Lower leg skin (tissue), 4 donors: Measurements from ENCODE around the gene TMEM138. TPM values are rescaled to one million over a fixed set of nuclear protein-coding genes. Genes with fewer than 3 reads are reported as not detected.

Experiments
- DNase-seq, 2 donors: peaks; one replicate each; pipeline ENCODE4 v3.0.0-alpha.2; 2019; ENCODE audit warnings: low spot score in 2 of 2
- H3K4me3 ChIP-seq: fragments of 200-600 bp; sonication (generic); 2 replicates; pipeline ENCODE4 v1.5.1; 2017; ENCODE audit warnings: mild to moderate bottlenecking, low read depth; ENCODE audit not compliant: poor library complexity, severe bottlenecking
- POLR2A ChIP-seq, 2 donors: fragments of 450-650 bp; IDR thresholded peaks; one replicate each; pipeline ENCODE4 v1.6.1; 2016 to 2017; ENCODE audit warnings: antibody characterized with exemption in 2 of 2, mild to moderate bottlenecking in 1 of 2, moderate library complexity in 1 of 2
- WGBS, 2 donors: methylation state at CpG; one replicate each; pipeline ENCODE4 v1.1.5; 2018; 5-methylcytosine and 5-hydroxymethylcytosine counted together
- intact Hi-C: fragments of 100-400 bp; cut with DNase I; formaldehyde crosslinking; loops from one replicate; pipeline ENCODE4 v1.15.0; 2023; ENCODE audit warnings: low total_unique reads
- total RNA-seq, 4 donors: library from RNA; depleted of rRNA; stranded (reverse); fragments of >200 nt; gene quantifications; one replicate each; pipeline ENCODE4 v1.1.0, GENCODE V29; 2016
- TF ChIP-seq, protein P1 (sequence below), 3 donors: fragments of 450-650 bp; IDR thresholded peaks; one replicate each; pipeline ENCODE4 v1.5.1; 2016; ENCODE audit warnings: antibody characterized with exemption in 3 of 3, mild to moderate bottlenecking in 3 of 3, moderate library complexity in 2 of 3

TMEM138 gene
- total RNA-seq, 4 donors from 2014 or later = 12.7 to 47.2 (median 18.1) TPM

DNA sequence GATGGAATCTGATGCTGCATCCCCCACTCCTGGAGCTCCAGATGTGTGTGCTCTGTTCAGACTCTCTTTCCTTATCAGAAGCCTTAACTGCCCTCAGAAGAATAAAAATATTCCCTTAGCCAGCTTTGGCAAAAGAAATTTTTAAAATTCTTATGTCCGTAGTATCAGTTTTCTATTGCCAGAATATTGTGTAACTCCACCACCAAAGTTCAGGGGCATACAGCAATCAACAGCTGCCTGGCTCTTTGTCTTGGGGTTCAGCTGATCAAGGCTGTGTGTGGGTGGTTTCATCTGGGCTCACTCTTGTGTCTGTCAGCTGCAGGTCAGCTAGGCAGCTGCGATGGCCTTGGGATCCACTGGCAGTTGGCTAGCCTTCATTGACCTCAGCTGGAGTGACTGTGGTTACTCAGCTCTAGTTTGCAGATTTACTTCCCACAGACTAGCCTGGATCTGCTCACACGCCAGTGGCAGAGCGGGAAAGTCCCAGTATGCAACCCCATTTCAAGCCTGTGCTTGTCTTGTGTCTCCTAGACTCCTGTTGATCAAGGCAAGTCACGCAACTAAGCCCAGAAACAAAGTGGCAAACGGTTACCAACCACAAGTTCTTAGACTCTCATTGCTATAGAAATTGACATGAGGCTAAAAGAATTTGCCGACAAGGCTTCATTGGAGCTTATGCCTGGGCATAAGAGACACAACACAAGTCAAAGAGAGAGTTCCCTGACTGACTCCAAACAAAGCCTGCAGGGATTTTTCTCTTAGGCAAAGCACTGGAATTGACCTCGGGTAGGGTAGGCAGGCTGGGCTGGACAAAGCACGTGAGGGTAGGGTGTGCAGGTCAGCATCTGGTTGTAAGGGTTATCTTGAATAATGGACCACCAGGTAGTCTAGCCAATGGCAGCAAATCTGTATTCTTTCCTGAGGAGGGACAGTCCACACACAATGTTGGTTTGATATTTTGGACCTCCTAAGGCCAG, 7.5 kb downstream of the TMEM138 start:
- H3K4me3 ChIP-seq = no peak overlapping the region
- WGBS, 2 donors = 50 to 51% methylated on average over 9 of the region's 9 CpGs
- intact Hi-C loops = no loop called here
- DNase-seq = peak in 1 of 2 donors; percentile 71
- no peak for TF ChIP-seq POLR2A (IDR thresholded peaks at IDR 0.05)
- TF ChIP-seq, protein P1, sequence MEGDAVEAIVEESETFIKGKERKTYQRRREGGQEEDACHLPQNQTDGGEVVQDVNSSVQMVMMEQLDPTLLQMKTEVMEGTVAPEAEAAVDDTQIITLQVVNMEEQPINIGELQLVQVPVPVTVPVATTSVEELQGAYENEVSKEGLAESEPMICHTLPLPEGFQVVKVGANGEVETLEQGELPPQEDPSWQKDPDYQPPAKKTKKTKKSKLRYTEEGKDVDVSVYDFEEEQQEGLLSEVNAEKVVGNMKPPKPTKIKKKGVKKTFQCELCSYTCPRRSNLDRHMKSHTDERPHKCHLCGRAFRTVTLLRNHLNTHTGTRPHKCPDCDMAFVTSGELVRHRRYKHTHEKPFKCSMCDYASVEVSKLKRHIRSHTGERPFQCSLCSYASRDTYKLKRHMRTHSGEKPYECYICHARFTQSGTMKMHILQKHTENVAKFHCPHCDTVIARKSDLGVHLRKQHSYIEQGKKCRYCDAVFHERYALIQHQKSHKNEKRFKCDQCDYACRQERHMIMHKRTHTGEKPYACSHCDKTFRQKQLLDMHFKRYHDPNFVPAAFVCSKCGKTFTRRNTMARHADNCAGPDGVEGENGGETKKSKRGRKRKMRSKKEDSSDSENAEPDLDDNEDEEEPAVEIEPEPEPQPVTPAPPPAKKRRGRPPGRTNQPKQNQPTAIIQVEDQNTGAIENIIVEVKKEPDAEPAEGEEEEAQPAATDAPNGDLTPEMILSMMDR (IDR thresholded peaks at IDR 0.05) = no peak

DNA sequence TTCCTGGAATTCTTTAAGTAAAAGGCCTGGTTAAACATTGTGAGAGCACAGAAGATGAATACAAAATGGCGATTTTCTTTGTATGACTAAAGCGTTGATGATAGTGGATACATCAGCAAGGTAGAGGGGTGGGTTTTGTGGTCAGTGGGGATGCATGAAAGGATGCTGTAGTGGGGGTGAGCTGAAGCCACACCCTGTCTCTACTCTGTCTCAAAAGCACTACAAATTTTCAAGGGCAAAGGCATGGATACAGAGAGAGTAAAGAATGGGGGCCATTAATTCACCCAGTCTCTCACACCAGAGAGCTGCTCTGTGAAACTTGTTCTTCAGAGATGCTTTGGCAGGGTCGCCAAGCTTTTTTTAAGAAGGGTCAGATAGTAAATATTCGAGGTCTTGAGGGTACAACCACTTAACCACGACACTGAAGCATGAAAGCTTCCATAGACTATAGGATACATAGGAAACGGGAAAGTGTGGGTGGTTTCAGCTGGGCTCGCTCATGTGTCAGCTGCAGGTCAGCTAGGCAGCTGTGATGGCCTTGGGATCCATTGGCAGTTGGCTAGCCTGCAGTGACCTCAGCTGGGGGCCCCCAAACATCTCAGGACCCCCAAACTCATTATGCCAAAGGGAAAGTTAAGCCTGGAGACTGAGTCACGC, 8.3 kb downstream of the TMEM138 start:
- TF ChIP-seq, protein P1 (IDR thresholded peaks at IDR 0.05) = no peak
- TF ChIP-seq POLR2A (IDR thresholded peaks at IDR 0.05) = no peak
- intact Hi-C loops = no loop called here
- 81 to 88% methylated on average over 8 of the region's 8 CpGs for WGBS, 2 donors
- H3K4me3 ChIP-seq = no peak overlapping the region
- DNase-seq = no peak

DNA sequence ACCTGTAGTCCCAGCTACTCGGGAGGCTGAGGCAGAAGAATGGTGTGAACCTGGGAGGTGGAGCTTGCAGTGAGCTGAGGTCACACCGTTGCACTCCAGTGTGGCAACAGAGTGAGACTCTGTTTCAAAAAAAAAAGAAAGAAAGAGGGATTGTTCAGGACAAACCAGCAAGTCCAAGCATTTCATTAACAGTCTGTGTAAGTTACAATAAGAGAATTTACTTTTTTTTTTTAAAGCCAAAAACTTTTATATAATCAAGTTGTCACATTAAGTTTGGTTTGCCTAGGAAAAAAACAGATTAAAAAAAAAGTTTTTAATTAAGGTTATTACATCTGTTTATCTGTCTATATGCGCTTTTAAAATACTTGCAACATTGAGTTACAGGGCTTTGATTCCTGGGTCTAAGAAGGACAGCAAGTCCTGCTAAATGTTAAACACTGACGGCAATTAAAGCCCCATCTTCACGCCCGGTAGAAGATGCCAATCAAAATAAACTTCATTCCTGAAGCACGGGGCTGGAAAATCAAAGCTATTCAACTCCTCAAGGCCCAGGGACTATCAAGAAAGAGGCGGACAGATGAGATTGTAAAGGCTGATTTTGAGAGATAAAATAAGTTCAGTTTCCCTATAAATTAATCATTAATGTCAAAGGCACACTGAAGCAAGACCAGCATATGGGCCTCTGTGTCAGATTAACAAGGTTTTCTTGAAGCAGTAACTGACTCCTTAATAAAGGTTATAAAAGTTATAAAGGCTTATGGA, 10.7 kb downstream of the TMEM138 start:
- TF ChIP-seq, protein P1 (IDR thresholded peaks at IDR 0.05) = no peak
- TF ChIP-seq POLR2A (IDR thresholded peaks at IDR 0.05) = no peak
- DNase-seq = no peak
- 82 to 85% methylated on average over 8 of the region's 8 CpGs for WGBS, 2 donors
- H3K4me3 ChIP-seq = no peak overlapping the region
- intact Hi-C loops = no loop called here

DNA sequence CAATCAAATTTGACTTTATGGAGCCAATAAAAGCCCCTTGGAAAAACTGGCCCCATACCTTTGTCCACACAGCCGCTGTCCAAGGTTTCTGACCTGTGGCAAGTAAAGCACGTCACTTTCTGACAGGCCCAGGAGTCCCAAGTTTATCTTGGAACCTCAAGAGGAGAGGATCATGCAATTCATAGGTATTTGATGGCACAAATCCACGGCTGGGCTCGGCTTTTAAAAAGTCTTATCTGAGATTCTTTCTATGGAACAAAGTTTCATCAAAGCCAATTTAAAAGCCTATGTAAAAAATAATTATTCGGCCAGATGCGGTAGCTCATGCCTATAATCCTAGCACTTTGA, 13.6 kb downstream of the TMEM138 start:
- intact Hi-C loops = no loop called here
- TF ChIP-seq, protein P1 (IDR thresholded peaks at IDR 0.05) = no peak
- TF ChIP-seq POLR2A (IDR thresholded peaks at IDR 0.05) = no peak
- WGBS, 2 donors = 58 to 74% methylated on average over 6 of the region's 6 CpGs
- DNase-seq = no peak
- no peak overlapping the region for H3K4me3 ChIP-seq

DNA sequence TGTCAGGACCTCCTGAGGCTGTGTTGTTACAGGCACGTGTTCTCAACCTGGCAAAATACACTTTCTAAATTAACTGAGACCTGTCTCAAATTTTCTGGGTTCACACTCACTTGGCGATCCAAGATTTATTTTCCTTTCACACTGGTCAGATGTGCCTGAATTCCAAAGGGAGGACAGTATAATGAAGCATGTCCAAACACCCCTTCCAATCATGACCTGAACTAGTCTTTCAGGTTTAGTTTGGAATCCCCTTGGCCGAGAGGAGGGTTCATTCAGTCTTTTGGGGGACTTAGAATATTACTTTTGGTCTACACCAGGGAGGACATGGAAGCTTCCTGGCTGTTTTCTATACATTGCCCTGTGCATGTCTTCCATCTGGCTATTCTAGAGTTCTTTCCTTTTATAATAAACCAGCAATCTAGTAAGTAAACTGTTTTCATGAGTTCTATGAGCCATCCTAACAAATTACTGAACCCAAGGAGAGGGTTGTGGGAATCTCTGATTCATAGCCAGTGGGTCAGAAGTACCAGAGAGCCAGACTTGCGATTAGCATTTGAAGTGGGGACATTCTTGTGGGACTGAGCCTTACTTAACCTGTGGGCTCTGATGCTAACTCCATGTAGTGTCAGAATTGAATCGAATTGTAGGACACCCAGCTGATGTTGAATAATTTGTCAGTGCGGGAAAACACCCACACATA, 15.4 kb downstream of the TMEM138 start:
- WGBS, 2 donors = 76 to 80% methylated on average over 6 of the region's 6 CpGs
- intact Hi-C loops = no loop called here
- no peak overlapping the region for H3K4me3 ChIP-seq
- no peak for DNase-seq
- TF ChIP-seq, protein P1 (IDR thresholded peaks at IDR 0.05) = no peak
- no peak for TF ChIP-seq POLR2A (IDR thresholded peaks at IDR 0.05)
